Hepatocyte (in vitro differentiated cells): Measurements from ENCODE around the gene SUPT4H1.

ENCODE experiments used
- EZH2 ChIP-seq: fragments of 200-600 bp; sonication (generic); IDR thresholded peaks from 2 replicates; pipeline ENCODE4 v1.6.1; 2016; ENCODE audit warnings: antibody characterized with exemption, mild to moderate bottlenecking, borderline replicate concordance
- EZH2phosphoT487 ChIP-seq: fragments of 200-600 bp; sonication (generic); IDR thresholded peaks from one replicate; pipeline ENCODE4 v1.6.1; 2018; ENCODE audit warnings: antibody characterized with exemption, mild to moderate bottlenecking, low read depth, moderate library complexity; ENCODE audit not compliant: unreplicated experiment, severe bottlenecking
- TF ChIP-seq, protein P1 (sequence below): fragments of 200-600 bp; sonication (generic); IDR thresholded peaks from 2 replicates; pipeline ENCODE4 v1.5.1; 2016; ENCODE audit warnings: antibody characterized with exemption, mild to moderate bottlenecking; ENCODE audit not compliant: poor library complexity

DNA sequence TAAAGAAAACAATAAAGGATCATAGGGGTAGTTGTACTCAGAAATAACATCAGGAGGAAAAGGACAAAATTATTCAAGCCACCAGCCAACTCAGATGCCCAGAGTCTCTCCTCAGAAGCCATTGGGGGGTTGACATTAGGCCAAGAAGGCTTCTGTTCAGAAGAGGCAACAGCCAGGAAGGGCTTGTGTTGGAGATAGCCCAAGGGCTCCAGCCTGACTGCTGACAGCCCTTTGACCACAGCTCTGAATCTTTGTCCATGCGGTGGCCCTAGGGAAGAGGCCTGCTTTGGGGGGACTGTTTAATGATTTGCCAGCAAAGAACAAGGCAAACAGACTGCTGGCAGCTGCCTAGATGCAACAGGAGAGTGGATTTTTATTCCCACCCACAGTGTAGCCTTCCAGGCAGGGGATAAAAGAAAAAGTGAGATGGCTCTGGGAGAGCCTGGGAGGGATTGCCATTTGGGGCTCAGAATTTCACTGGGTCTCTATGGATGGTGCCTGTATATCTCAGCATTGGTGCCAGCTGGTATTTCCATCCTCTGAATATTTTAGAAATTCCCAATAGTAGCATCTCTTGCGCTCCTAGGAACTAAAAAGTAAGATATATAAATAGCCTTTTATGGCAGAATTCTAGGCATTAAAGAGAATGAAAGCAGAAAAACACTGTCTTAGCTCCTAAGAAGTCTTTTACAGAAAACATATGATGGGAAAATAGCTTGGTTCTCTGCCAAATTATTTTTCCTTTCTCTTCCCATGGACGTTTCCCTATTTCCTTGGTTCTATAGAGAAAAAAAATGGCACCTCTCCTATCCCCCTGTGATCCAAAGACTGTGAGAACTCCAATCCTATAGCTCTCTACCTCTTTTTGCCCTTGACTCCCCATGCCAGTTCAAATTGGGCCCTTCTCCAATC is 29.4 kb upstream of the SUPT4H1 start:
- TF ChIP-seq, protein P1, sequence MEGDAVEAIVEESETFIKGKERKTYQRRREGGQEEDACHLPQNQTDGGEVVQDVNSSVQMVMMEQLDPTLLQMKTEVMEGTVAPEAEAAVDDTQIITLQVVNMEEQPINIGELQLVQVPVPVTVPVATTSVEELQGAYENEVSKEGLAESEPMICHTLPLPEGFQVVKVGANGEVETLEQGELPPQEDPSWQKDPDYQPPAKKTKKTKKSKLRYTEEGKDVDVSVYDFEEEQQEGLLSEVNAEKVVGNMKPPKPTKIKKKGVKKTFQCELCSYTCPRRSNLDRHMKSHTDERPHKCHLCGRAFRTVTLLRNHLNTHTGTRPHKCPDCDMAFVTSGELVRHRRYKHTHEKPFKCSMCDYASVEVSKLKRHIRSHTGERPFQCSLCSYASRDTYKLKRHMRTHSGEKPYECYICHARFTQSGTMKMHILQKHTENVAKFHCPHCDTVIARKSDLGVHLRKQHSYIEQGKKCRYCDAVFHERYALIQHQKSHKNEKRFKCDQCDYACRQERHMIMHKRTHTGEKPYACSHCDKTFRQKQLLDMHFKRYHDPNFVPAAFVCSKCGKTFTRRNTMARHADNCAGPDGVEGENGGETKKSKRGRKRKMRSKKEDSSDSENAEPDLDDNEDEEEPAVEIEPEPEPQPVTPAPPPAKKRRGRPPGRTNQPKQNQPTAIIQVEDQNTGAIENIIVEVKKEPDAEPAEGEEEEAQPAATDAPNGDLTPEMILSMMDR, result no peak
- no peak for TF ChIP-seq EZH2
- TF ChIP-seq EZH2phosphoT487, result no peak
